HG03354 (cell line): ENCODE measurements around the gene DLG2.
"Not testable (repeated sequence)": the region's sequence is repeated elsewhere in the genome, so short reads cannot be mapped to it uniquely, and the experiment has no call there.

Experiments
- ATAC-seq: cut with Tn5 transposase; IDR thresholded peaks from one replicate; pipeline ENCODE4 v1.9.1; 2021; ENCODE audit warnings: mild to moderate bottlenecking; ENCODE audit not compliant: unreplicated experiment, poor library complexity, severe bottlenecking

The DLG2 gene

GRCh38 chr11:85270315-85270714, 356.8 kb downstream of the DLG2 start:
- not testable (repeated sequence) for ATAC-seq

GRCh38 chr11:85269109-85269508, 358.0 kb downstream of the DLG2 start:
- no peak for ATAC-seq

- ATAC-seq: no peak
Measured at GRCh38 chr11:85266646-85267045, 360.5 kb downstream of the DLG2 start.

DNA sequence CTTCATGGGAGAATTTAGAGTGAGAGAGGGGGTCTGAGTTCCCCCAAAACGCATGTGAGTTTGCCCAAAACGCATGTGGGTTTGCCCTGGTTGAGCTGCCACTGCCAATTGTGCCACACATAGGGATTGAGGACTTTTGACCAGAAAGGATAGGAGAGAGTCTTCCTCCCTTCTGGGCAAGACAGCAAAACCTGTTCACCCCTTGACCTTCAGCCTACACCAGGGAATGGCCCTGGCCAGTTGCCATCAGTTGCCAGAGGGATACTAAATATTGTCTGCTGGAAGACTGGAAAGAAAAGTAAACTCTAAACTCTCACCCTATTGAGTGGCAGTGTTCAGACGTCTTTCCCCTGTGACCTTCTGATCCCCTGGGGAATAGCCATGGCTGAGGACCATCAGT, 363.8 kb downstream of the DLG2 start:
- no peak for ATAC-seq

- no peak for ATAC-seq
Measured at GRCh38 chr11:85257837-85258236, 369.3 kb downstream of the DLG2 start.

DNA sequence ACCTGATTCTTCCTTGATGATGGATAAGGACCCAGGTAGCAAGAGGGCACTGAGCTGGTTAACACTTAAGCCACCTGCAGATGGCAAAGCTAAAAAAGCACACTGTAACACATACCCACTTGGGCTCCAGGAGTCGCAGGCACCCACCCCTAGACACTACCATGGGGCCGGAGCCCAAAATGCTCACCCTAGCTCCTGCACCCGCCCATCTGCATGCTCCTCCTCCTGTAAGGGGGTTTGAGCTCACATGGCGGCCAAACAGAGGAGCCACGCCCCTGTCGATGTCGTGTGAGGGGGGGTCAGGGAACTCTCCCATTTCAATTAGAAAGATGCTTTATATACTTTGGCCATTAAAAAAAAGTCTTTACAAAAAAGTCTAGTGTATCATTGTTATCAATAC, 370.7 kb downstream of the DLG2 start:
- ATAC-seq: no peak

DNA sequence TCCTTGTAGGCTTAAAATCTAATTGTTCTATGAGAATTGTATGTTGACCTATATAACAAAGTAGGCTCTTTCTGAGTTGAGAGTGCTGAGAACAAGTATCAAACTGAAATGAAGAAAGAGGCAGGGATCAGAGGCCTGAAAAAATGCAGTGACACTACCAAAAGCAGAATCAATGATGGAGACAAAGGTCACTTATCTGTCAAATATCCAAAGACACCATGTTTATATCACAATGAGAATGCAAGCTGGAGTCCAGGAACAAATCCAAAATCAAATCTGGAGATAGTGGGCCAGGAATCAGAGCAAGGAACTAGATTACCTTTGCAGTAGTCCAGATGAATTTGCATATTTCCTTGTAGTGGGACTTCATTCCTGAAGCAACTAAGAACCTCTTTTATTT, 377.7 kb downstream of the DLG2 start:
- no peak for ATAC-seq

DNA sequence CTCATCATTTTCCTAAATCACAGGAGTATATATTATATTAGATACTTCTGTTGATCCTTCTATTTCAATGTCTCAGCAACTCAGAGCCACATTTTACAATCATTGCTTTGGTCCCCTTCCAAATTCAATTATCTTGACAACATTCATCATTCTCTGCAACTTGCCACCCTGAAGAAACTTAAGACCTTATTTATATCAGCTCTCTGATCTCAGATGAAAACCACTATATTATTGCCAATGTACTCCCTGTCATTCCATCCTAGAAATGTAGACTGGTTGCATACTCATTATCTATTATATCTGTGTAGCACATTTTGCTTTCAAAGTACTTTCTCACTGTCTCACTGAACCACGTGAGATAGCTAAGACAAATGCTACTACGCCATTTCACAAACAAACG, 379.3 kb downstream of the DLG2 start:
- no peak for ATAC-seq

- ATAC-seq: no peak
Measured at GRCh38 chr11:85238906-85239305, 388.2 kb downstream of the DLG2 start.

DNA sequence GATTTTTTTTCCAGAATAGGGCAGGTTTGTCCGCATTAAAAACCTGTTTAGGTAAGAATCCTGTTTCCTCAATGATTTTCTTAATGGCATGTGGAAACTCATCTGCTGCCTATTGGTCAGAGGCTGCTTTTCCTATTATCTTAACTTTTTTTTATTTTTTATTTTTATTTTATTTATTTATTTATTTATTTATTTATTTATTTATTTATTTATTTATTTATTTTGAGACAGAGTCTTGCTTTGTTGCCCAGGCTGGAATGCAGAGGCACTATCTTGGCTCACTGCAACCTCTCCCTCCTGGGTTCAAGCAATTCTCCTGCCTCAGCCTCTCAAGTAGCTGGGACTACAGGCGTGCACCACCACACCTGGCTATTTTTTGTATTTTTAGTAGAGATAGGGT, 389.1 kb downstream of the DLG2 start:
- ATAC-seq: not testable (repeated sequence)

- ATAC-seq: no peak
Measured at GRCh38 chr11:85236211-85236610, 390.9 kb downstream of the DLG2 start.

GRCh38 chr11:85232559-85232958, 394.6 kb downstream of the DLG2 start:
- ATAC-seq: no peak

DNA sequence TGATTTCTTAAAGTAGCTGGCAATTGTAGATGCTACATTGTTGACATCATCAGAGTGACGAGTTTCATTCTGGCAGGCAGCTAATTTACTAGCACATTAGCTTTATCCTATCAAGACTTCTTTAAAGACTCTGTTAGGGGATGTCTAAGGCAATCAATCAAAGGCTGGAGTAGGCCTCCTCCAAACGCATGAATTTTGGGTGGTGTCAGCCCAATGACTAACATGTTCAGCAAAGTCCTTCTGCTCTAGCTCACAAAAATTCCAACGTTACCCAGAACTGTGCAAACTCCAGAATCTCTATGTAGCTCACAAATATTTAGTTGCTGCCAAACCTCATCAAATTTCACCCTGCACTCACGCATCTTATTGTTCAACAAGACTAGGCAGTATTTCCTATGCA, 395.6 kb downstream of the DLG2 start:
- ATAC-seq: no peak

DNA sequence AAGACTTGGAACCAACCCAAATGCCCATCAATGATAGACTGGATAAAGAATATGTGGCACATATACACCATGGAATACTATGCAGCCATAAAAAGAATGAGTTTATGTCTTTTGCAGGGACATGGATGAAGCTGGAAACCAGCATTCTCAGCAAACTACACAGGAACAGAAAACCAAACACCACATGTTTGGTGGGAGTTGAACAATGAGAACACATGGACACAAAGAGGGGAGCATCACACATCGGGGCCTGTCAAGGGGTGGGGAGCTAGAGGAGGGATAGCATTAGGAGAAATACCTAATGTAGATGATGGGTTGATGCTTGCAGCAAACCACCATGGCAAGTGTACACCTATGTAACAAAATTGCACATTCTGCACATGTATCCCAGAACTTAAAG, 397.4 kb downstream of the DLG2 start:
- not testable (repeated sequence) for ATAC-seq

DNA sequence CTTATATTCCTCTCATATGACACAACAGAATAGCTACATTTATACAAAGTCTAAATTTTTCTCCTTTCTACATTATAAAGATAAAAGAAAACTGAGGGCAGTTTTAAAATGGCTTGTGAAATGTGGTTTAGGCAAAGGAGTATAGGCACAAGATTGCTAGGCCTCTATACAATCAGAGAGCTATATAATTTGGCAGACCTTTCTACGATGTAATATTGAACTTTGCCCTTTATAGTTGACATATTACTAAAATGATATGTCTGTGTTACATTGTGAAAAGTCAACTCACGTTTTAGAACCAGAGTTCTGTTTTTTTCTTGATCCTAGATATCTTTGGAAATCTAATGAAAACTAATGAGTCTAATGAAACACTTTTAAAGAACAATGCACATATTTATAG, 430.2 kb downstream of the DLG2 start:
- ATAC-seq: no peak

DNA sequence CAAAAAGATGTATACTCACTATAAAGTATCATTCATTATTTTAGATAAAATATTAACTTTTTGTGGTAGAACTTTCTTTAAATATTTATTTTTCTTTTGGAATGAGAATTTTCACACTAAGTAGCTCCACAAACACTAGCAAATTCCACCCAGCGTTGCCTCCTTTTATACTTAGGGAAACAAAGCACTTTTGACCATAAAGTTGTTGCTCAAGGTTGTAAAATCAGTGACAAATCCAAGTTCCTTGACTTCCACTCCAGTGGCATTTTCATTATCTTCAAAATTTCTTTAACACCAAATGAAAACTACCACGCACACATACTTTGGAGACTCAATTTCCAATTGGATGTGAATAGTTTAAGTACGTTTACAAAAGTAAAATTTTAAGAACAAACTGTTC, 431.2 kb downstream of the DLG2 start:
- no peak for ATAC-seq

- ATAC-seq: no peak
Measured at GRCh38 chr11:85187992-85188391, 439.2 kb downstream of the DLG2 start.

- ATAC-seq: no peak
Measured at GRCh38 chr11:85184721-85185120, 442.4 kb downstream of the DLG2 start.

GRCh38 chr11:85182441-85183387, 444.4 kb downstream of the DLG2 start:
- ATAC-seq: peak; percentile 95

DNA sequence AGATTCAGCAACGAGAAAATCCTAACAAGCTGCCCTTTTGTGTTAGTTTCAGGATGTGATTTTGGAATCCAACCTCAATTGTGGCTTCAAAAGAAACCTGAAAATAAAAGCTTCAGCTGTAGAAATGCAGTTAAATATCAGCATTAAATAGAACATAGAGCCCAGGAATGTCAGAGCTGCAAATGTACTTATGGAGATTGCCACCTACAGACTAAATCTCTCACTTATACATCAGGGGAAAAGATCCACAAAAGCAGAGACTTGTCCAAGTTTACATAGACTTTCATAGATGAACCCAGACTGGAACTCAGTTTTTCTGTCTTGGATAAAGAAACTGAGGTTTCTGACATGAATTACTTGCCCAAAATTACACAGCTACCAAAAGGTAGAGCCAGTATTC, 446.6 kb downstream of the DLG2 start:
- no peak for ATAC-seq

DNA sequence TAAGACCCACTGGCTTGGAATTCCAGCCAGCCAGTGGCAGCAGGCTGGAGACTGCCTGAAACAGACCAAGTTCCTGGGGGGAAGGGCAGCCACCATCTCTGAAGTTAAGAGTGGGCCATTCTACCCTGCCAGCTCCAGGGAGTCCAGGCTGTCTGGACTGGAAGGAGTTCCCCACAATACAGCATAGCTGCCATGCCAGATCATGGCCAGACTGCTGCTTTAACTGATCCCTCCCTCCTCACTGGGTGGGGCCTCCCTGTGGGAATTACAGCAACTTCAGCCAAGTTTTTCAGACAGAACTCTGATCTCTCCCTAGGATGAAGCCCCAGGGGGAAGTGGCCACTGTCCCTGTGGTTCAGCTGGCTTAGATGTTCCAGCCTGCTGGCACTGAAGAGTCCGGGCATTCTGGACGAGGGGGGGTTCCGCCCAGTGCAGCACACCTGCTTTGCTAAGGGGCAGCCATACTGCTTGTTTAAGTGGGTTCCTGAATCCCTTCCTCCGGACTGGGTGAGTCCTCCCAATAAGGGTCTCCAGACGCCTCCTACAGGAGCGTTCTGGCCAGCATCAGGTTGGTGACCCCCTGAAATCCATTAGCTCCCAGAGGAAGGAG, 455.4 kb downstream of the DLG2 start:
- ATAC-seq: no peak
